HL-60 (cell line): ENCODE measurements around the gene STPG2.

ENCODE experiments used
- GABPA ChIP-seq: IDR thresholded peaks from 2 replicates; pipeline ENCODE4 v1.6.1; 2012; ENCODE audit warnings: low read depth
- SPI1 ChIP-seq: IDR thresholded peaks from 2 replicates; pipeline ENCODE4 v1.6.1; 2012; ENCODE audit warnings: low read depth, mild to moderate bottlenecking, borderline replicate concordance
- TF ChIP-seq, protein P1 (sequence below): IDR thresholded peaks from one replicate; pipeline ENCODE4 v1.5.1; 2011; ENCODE audit warnings: low read length, control low read depth, inconsistent platforms; ENCODE audit not compliant: insufficient read depth
- TF ChIP-seq, protein P2 (sequence below): IDR thresholded peaks from 2 replicates; pipeline ENCODE4 v1.6.1; 2012; ENCODE audit warnings: low read depth; ENCODE audit not compliant: insufficient replicate concordance

DNA sequence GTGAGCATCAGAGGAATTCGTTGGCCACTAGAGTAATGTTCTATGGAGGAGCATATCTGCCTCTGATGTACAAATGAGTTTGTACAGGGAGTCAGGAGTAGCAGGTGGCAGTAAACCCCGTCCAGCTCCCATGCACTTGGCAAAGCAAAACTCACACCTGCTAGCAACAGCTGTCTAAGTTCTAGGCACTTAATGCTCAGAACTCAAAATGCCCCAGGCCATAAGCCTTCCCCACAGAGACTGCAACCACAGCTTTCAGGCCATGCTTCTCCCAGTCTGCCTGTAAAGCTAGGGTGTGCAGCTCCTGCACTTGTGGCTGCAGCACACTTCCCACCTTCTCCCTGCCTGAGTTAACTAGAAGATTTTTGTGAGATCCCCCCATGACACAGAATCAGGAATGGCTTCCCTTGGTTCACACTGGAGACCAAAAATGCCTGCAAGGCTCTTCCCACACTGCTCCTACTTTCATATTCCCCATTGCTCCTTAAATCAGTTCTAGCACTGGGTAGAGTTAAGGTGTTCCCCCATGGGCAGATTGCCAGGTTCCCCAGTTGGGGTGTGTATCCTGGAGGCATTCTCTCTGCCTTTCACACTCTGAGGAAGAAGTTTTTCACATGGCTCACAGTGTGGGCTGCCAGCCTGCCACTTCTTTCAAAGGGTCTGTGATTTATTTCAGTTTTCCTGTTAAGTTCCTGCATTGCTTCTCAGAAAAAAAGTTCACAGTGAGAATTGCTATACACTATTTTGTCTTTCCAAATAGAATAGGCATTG is 189.9 kb downstream of the STPG2 start:
- TF ChIP-seq, protein P1, sequence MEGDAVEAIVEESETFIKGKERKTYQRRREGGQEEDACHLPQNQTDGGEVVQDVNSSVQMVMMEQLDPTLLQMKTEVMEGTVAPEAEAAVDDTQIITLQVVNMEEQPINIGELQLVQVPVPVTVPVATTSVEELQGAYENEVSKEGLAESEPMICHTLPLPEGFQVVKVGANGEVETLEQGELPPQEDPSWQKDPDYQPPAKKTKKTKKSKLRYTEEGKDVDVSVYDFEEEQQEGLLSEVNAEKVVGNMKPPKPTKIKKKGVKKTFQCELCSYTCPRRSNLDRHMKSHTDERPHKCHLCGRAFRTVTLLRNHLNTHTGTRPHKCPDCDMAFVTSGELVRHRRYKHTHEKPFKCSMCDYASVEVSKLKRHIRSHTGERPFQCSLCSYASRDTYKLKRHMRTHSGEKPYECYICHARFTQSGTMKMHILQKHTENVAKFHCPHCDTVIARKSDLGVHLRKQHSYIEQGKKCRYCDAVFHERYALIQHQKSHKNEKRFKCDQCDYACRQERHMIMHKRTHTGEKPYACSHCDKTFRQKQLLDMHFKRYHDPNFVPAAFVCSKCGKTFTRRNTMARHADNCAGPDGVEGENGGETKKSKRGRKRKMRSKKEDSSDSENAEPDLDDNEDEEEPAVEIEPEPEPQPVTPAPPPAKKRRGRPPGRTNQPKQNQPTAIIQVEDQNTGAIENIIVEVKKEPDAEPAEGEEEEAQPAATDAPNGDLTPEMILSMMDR: no peak
- TF ChIP-seq, protein P2, sequence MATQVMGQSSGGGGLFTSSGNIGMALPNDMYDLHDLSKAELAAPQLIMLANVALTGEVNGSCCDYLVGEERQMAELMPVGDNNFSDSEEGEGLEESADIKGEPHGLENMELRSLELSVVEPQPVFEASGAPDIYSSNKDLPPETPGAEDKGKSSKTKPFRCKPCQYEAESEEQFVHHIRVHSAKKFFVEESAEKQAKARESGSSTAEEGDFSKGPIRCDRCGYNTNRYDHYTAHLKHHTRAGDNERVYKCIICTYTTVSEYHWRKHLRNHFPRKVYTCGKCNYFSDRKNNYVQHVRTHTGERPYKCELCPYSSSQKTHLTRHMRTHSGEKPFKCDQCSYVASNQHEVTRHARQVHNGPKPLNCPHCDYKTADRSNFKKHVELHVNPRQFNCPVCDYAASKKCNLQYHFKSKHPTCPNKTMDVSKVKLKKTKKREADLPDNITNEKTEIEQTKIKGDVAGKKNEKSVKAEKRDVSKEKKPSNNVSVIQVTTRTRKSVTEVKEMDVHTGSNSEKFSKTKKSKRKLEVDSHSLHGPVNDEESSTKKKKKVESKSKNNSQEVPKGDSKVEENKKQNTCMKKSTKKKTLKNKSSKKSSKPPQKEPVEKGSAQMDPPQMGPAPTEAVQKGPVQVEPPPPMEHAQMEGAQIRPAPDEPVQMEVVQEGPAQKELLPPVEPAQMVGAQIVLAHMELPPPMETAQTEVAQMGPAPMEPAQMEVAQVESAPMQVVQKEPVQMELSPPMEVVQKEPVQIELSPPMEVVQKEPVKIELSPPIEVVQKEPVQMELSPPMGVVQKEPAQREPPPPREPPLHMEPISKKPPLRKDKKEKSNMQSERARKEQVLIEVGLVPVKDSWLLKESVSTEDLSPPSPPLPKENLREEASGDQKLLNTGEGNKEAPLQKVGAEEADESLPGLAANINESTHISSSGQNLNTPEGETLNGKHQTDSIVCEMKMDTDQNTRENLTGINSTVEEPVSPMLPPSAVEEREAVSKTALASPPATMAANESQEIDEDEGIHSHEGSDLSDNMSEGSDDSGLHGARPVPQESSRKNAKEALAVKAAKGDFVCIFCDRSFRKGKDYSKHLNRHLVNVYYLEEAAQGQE: no peak
- TF ChIP-seq SPI1 (no peak), GABPA (no peak)
